Smooth muscle cell (in vitro differentiated cells): ENCODE measurements around the gene FOCAD. TPM values are rescaled to one million over a fixed set of nuclear protein-coding genes. Genes with fewer than 3 reads are reported as not detected.

Experiments
- DNase-seq: peaks from one replicate; lab custom pipeline; 2025; ENCODE audit not compliant: unreplicated experiment; lab: John Stamatoyannopoulos, UW
- H2AFZ ChIP-seq: fragments of 200-600 bp; sonication (generic); 2 replicates; pipeline ENCODE4 v1.6.0; 2016; ENCODE audit warnings: antibody characterized with exemption, low read depth, mild to moderate bottlenecking
- H3F3A ChIP-seq: fragments of 200-600 bp; sonication (generic); 2 replicates; pipeline ENCODE4 v1.6.0; 2017; ENCODE audit warnings: antibody characterized with exemption, low read depth
- H3K27ac ChIP-seq: fragments of 200-600 bp; sonication (generic); 2 replicates; pipeline ENCODE4 v1.5.1; 2016; ENCODE audit warnings: low read depth, mild to moderate bottlenecking
- H3K27me3 ChIP-seq: fragments of 200-600 bp; sonication (generic); 2 replicates; pipeline ENCODE4 v1.6.1; 2016; ENCODE audit warnings: low read depth, mild to moderate bottlenecking
- H3K36me3 ChIP-seq: fragments of 200-600 bp; sonication (generic); 2 replicates; pipeline ENCODE4 v1.5.1; 2016; ENCODE audit warnings: low read depth
- H3K4me1 ChIP-seq: fragments of 200-600 bp; sonication (generic); 2 replicates; pipeline ENCODE4 v1.5.1; 2016; ENCODE audit warnings: low read depth
- H3K4me2 ChIP-seq: fragments of 200-600 bp; sonication (generic); 2 replicates; pipeline ENCODE4 v1.6.0; 2016; ENCODE audit warnings: mild to moderate bottlenecking
- H3K4me3 ChIP-seq: fragments of 200-600 bp; sonication (generic); 2 replicates; pipeline ENCODE4 v1.5.1; 2016; ENCODE audit warnings: mild to moderate bottlenecking
- H3K79me2 ChIP-seq: fragments of 200-600 bp; sonication (generic); 2 replicates; pipeline ENCODE4 v1.6.0; 2016; ENCODE audit warnings: low read depth, mild to moderate bottlenecking
- H3K9ac ChIP-seq: fragments of 200-600 bp; sonication (generic); 2 replicates; pipeline ENCODE4 v1.6.0; 2016; ENCODE audit warnings: low read depth
- H3K9me3 ChIP-seq: fragments of 200-600 bp; sonication (generic); replicated peaks from 2 replicates; pipeline ENCODE4 v1.5.1; 2016; ENCODE audit warnings: low read depth
- H4K20me1 ChIP-seq: fragments of 200-600 bp; sonication (generic); 2 replicates; pipeline ENCODE4 v1.6.0; 2016; ENCODE audit warnings: low read depth
- WGBS: methylation state at CpG from one replicate; pipeline ENCODE4 v1.1.7; 2016; ENCODE audit warnings: low lambda C conversion rate; 5-methylcytosine and 5-hydroxymethylcytosine counted together
- polyA plus RNA-seq: library from polyadenylated mRNA; unstranded; fragments of >200 nt; fragmentation: Nextera tagmentation; extraction: Ambion mirVana; gene quantifications from 2 replicates; pipeline ENCODE4 v1.2.1, GENCODE V29; 2016
- total RNA-seq: library from RNA; depleted of rRNA; stranded (reverse); fragments of >200 nt; gene quantifications from 2 replicates; pipeline ENCODE4 v1.2.3, GENCODE V29; 2014
- TF ChIP-seq, protein P1 (sequence below): fragments of 200-600 bp; sonication (generic); IDR thresholded peaks from 2 replicates; pipeline ENCODE4 v1.5.1; 2017; ENCODE audit warnings: borderline replicate concordance, mild to moderate bottlenecking, antibody characterized with exemption; ENCODE audit not compliant: insufficient read depth, poor library complexity, severe bottlenecking

Gene FOCAD
- total and polyA plus RNA-seq, 2 experiments from 2014 or later: 31.0 to 106 TPM

DNA sequence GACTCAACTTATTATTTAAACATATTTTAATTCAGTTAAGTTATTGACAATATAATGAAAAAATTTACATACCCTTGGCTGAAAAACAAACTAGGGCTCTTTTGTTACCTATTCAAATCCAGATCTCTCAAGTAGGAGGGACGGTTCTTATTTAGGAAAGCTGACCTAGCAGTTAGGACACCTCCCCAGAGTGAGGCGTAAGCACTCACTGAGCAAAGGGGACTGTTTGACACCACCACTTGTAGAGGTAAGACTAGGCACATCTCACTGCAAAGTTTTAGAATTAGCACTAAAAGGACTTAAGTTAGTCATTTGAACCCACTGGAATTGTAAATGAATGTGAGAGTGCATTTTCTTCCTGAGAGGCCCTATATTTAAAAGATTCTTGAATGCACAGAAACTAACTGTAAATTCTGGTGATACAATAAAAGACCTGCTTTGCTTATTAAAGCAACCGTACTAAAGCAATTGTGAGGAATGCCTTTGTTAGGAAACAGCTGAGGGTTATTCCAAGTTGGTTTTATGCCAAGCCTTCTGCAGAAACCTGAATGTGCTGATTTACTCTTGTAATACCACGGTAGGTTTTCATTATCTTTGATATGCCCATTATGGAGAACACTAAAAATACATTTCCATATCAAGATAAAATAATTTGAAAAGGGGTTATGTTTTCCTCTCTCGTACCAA, 331.2 kb downstream of the FOCAD start:
- no peak overlapping the region for H3K4me2 ChIP-seq
- H3K27me3 ChIP-seq: no peaks in the 10 kb centered on the region
- no peaks in the 10 kb centered on the region for H4K20me1 ChIP-seq
- H3K9me3 ChIP-seq: no peaks in the 10 kb centered on the region
- H2AFZ ChIP-seq: no peak overlapping the region
- TF ChIP-seq, protein P1, sequence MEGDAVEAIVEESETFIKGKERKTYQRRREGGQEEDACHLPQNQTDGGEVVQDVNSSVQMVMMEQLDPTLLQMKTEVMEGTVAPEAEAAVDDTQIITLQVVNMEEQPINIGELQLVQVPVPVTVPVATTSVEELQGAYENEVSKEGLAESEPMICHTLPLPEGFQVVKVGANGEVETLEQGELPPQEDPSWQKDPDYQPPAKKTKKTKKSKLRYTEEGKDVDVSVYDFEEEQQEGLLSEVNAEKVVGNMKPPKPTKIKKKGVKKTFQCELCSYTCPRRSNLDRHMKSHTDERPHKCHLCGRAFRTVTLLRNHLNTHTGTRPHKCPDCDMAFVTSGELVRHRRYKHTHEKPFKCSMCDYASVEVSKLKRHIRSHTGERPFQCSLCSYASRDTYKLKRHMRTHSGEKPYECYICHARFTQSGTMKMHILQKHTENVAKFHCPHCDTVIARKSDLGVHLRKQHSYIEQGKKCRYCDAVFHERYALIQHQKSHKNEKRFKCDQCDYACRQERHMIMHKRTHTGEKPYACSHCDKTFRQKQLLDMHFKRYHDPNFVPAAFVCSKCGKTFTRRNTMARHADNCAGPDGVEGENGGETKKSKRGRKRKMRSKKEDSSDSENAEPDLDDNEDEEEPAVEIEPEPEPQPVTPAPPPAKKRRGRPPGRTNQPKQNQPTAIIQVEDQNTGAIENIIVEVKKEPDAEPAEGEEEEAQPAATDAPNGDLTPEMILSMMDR: no peak
- H3K4me1 ChIP-seq: no peaks in the 10 kb centered on the region
- no peaks in the 10 kb centered on the region for H3F3A ChIP-seq
- no peaks in the 10 kb centered on the region for H3K36me3 ChIP-seq
- DNase-seq: no peak
- 84% methylated on average over 5 of the region's 5 CpGs for WGBS
- H3K79me2 ChIP-seq: no peaks in the 10 kb centered on the region
- no peak overlapping the region for H3K9ac ChIP-seq
- no peak overlapping the region for H3K4me3 ChIP-seq
- no peak overlapping the region for H3K27ac ChIP-seq

DNA sequence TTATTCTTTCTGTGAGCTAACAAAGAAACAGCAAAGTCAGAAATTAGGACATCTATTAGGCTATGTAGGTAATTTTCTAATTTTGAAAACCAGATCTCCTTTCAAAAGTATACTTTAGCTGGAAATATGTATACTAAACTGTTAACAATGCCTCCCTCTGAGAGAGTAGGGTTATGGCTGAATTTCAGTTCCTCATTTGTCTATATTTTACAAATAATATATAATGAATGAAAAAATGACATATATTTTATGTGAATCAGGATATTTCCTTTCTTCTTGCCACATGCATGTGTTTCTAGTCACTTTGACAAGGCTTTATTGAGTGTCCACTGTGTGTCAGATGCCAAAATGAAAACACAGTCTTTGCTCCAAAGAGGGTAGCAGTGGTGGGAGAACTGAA, 331.9 kb downstream of the FOCAD start:
- Histone ChIP-seq H3K27ac (no peak overlapping the region), H3K9me3 (no peaks in the 10 kb centered on the region), H4K20me1 (no peaks in the 10 kb centered on the region), H3K27me3 (no peaks in the 10 kb centered on the region), H2AFZ (no peak overlapping the region), H3K4me1 (no peaks in the 10 kb centered on the region), H3F3A (no peaks in the 10 kb centered on the region), H3K79me2 (no peaks in the 10 kb centered on the region), H3K36me3 (no peaks in the 10 kb centered on the region), H3K4me2 (no peak overlapping the region), H3K4me3 (no peak overlapping the region), H3K9ac (no peak overlapping the region)
- TF ChIP-seq, protein P1: no peak
- DNase-seq: no peak

DNA sequence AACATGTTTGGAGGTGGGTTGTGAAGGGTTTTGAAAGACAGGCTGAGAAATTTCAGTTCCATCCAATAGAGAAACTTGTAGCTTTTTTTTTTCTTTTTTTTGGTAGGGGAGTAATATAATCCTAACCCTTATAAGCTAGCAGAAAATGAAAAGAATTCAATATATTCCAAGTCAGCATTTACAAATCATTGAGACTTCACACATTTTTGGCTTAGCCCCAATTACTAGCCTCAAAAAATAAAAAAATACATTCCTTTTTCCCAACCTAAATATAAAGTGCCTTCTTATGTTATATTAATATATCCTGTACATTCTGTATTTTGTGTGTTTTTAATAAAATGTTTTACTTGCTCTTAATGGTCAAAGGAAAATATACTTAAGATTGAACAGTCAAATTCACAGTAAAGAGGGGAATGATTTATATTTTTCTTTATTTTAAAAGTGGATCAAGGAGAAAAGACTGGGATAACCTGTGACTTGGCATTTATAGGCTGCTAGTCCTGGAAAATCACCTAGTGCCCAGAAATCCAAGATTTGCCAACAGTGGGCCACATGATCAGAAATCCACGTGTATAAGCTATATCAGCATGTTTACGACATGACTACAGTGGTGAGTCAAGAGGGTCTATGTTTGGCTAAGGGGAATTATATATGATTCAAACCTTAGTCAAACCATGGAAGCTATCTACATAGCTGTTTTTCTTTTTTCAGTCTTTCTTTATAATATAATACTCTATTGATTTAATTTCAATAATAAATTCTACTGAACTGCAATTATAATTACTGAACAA, 332.8 kb downstream of the FOCAD start:
- Histone ChIP-seq H3K4me2 (no peak overlapping the region), H3K36me3 (no peaks in the 10 kb centered on the region), H3K4me1 (no peaks in the 10 kb centered on the region), H4K20me1 (no peaks in the 10 kb centered on the region), H3K4me3 (no peak overlapping the region), H3K9me3 (no peaks in the 10 kb centered on the region), H2AFZ (no peak overlapping the region), H3K79me2 (no peaks in the 10 kb centered on the region), H3K9ac (no peak overlapping the region), H3K27ac (peak overlapping the region; percentile 54), H3K27me3 (no peaks in the 10 kb centered on the region), H3F3A (no peaks in the 10 kb centered on the region)
- no peak for DNase-seq
- WGBS: 38% methylated on average over 2 of the region's 2 CpGs
- TF ChIP-seq, protein P1: no peak
